Spleen (tissue), 11 donors: ENCODE data around the gene ZNF154. TPM values are rescaled to one million over a fixed set of nuclear protein-coding genes. Genes with fewer than 3 reads are reported as not detected.

Experiments
- DNase-seq: peaks from one replicate; pipeline ENCODE4 v3.0.0-alpha.2; 2020
- H3K27ac ChIP-seq, 8 donors: fragments of 200-600 bp; sonication (generic) in 7 of 8; 1 replicate in 4 of 8; 2 replicates in 4 of 8; pipeline versions ENCODE4 v1.5.0 to v1.8.0; 2016 to 2021; ENCODE audit warnings: inconsistent platforms in 4 of 8, mild to moderate bottlenecking in 4 of 8, moderate library complexity in 1 of 8
- H3K27me3 ChIP-seq, 7 donors: fragments of 200-600 bp; sonication (generic) in 6 of 7; replicated peaks in 1 of 7; 1 replicate in 4 of 7; 2 replicates in 3 of 7; pipeline versions ENCODE4 v1.5.0 to v1.8.0; 2016 to 2021; ENCODE audit warnings: inconsistent platforms in 3 of 7, mild to moderate bottlenecking in 1 of 7
- H3K36me3 ChIP-seq, 6 donors: fragments of 200-600 bp; sonication (generic) in 5 of 6; 1 replicate in 4 of 6; 2 replicates in 2 of 6; pipeline versions ENCODE4 v1.5.0 to v1.8.0; 2016 to 2021; ENCODE audit warnings: inconsistent platforms in 2 of 6
- H3K4me1 ChIP-seq, 6 donors: fragments of 200-600 bp; sonication (generic) in 5 of 6; 1 replicate in 3 of 6; 2 replicates in 3 of 6; pipeline versions ENCODE4 v1.5.0 to v1.8.0; 2016 to 2021; ENCODE audit warnings: inconsistent platforms in 3 of 6
- H3K4me3 ChIP-seq, 8 donors: fragments of 200-600 bp; sonication (generic) in 7 of 8; 1 replicate in 4 of 8; 2 replicates in 4 of 8; pipeline versions ENCODE4 v1.5.0 to v1.8.0; 2016 to 2021; ENCODE audit warnings: inconsistent platforms in 4 of 8, mild to moderate bottlenecking in 4 of 8, moderate library complexity in 2 of 8
- H3K9me3 ChIP-seq, 8 donors: fragments of 200-600 bp; sonication (generic) in 7 of 8; 1 replicate in 4 of 8; 2 replicates in 4 of 8; pipeline versions ENCODE4 v1.5.0 to v1.8.0; 2016 to 2021; ENCODE audit warnings: inconsistent platforms in 4 of 8
- POLR2A ChIP-seq, 3 donors: fragments of 450-650 bp; IDR thresholded peaks; one replicate each; pipeline ENCODE4 v1.5.1; 2017; ENCODE audit warnings: antibody characterized with exemption in 3 of 3, mild to moderate bottlenecking in 1 of 3
- POLR2AphosphoS5 ChIP-seq, 3 donors: sonication (generic); formaldehyde crosslinking; IDR thresholded peaks; one replicate each; pipeline ENCODE4 v1.5.1; 2017; ENCODE audit warnings: antibody characterized with exemption in 3 of 3
- WGBS, 5 donors: extraction: QIAGEN DNeasy Blood & Tissue Kit in 3 of 5; methylation state at CpG; one replicate each; pipeline versions ENCODE4 v1.1.5 to v1.1.7; 2013 to 2018; 5-methylcytosine and 5-hydroxymethylcytosine counted together
- intact Hi-C: fragments of 100-400 bp; cut with DNase I; formaldehyde crosslinking; loops from one replicate; pipeline ENCODE4 v1.15.0; 2023; ENCODE audit warnings: low total_unique reads
- polyA plus RNA-seq, 3 donors: library from polyadenylated mRNA; stranded (reverse); fragments of 200-250 nt; gene quantifications; one replicate each; pipeline ENCODE4 v1.2.1, GENCODE V29; 2013
- total RNA-seq, 7 donors: library from RNA; depleted of rRNA in 3 of 7; stranded (reverse); fragments of >200 nt in 3 of 7; fragmentation: NEBNext Ultra II Directional in 4 of 7; extraction: Animal tissue kit (Norgen Biotek cat#: 25700) in 4 of 7; gene quantifications; one replicate each; pipeline versions ENCODE4 v1.1.0 to v1.2.1, GENCODE V29; 2016 to 2021
- TF ChIP-seq, protein P1 (sequence below), 11 experiments: fragments of 200-600 bp in 7 of 11; fragments of 450-650 bp in 4 of 11; sonication (generic) in 4 of 11; IDR thresholded peaks in 8 of 11; conservative IDR thresholded peaks in 3 of 11; 1 replicate in 7 of 11; 2 replicates in 4 of 11; pipeline versions ENCODE4 v1.4.0 to v1.8.0; 2016 to 2021; ENCODE audit warnings: antibody characterized with exemption in 11 of 11, inconsistent platforms in 4 of 11, mild to moderate bottlenecking in 1 of 11
- donor health status: healthy with polysubstance abuse.
- donor health status: DM: no; HTN: no; CAD: no; lungs with moderate emphysema.
- donor health status: DM: no; HTN: no; CAD: no.
- donor health status: Bipolar disorder and iron deficiency.
- donor health status: healthy.
- donor health status: DM: no; HTN: no; CAD: no.
- donor health status: DM: yes; HTN: yes; CAD: no.

ZNF154 gene
- total and polyA plus RNA-seq, 10 donors = 3.6 to 21.2 (median 14.2) TPM

GRCh38 chr19:57712222-57712621, 3.2 kb upstream of the ZNF154 start:
- Histone ChIP-seq H3K9me3 (peaks cover 0 to 100% (median 90%) of the 10 kb centered on the region in 8 donors), H3K27me3 (peaks cover 0 to 9% (median 0%) of the 10 kb centered on the region in 7 donors), H3K4me3 (no peak overlapping the region), H3K4me1 (peaks cover 0 to 14% (median 10%) of the 10 kb centered on the region in 6 donors), H3K36me3 (peaks cover 0 to 28% (median 4%) of the 10 kb centered on the region in 6 donors), H3K27ac (no peak overlapping the region)
- 48 to 76% (median 73%) methylated on average over 1 of the region's 1 CpG for whole genome bisulfite sequencing, 5 donors
- DNase-seq = no peak
- TF ChIP-seq, protein P1, sequence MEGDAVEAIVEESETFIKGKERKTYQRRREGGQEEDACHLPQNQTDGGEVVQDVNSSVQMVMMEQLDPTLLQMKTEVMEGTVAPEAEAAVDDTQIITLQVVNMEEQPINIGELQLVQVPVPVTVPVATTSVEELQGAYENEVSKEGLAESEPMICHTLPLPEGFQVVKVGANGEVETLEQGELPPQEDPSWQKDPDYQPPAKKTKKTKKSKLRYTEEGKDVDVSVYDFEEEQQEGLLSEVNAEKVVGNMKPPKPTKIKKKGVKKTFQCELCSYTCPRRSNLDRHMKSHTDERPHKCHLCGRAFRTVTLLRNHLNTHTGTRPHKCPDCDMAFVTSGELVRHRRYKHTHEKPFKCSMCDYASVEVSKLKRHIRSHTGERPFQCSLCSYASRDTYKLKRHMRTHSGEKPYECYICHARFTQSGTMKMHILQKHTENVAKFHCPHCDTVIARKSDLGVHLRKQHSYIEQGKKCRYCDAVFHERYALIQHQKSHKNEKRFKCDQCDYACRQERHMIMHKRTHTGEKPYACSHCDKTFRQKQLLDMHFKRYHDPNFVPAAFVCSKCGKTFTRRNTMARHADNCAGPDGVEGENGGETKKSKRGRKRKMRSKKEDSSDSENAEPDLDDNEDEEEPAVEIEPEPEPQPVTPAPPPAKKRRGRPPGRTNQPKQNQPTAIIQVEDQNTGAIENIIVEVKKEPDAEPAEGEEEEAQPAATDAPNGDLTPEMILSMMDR (IDR thresholded peaks at IDR 0.05 in 8 of 11, conservative IDR thresholded peaks at IDR 0.05 in 3 of 11) = no peak
- no peak for TF ChIP-seq POLR2A (IDR thresholded peaks at IDR 0.05)
- no peak for TF ChIP-seq POLR2AphosphoS5 (IDR thresholded peaks at IDR 0.05)
- intact Hi-C loops = no loop called here

DNA sequence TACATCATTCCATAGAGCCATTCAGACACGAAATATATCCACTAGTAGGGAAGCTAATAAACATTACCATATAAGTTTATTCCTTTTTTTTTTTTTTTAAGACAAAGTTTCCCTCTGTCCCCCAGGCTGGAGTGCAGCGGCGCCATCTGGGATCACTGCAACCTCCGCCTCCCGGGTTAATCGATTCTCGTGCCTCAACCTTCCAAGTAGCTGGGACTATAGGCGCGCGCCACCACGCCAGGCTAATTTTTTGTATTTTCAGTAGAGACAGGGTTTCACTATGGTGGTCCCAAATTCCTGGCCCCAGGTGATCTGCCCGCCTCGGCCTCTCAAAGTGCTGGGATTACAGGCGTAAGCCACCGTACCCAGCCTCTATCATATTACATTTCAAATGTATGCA, 612 bp upstream of the ZNF154 start:
- Histone ChIP-seq H3K9me3 (peaks cover 0 to 100% (median 90%) of the 10 kb centered on the region in 8 donors), H3K36me3 (peaks cover 0 to 37% (median 10%) of the 10 kb centered on the region in 6 donors), H3K27me3 (peaks cover 0 to 9% (median 0%) of the 10 kb centered on the region in 7 donors), H3K4me3 (peak overlapping the region in 4 of 8 donors; percentile 57 to 78 (median 65)), H3K4me1 (peaks cover 0 to 36% (median 26%) of the 10 kb centered on the region in 6 donors), H3K27ac (peak overlapping the region in 5 of 8 donors; percentile 80 to 94 (median 93))
- WGBS, 5 donors = 74 to 89% (median 80%) methylated on average over 15 of the region's 15 CpGs
- intact Hi-C loops = no loop called here
- no peak for DNase-seq
- TF ChIP-seq POLR2AphosphoS5 (IDR thresholded peaks at IDR 0.05) = no peak
- no peak for TF ChIP-seq POLR2A (IDR thresholded peaks at IDR 0.05)
- TF ChIP-seq, protein P1 (IDR thresholded peaks at IDR 0.05 in 8 of 11, conservative IDR thresholded peaks at IDR 0.05 in 3 of 11) = no peak

GRCh38 chr19:57706346-57706745, 2.7 kb downstream of the ZNF154 start:
- H3K27me3 ChIP-seq = peaks cover 0 to 9% (median 0%) of the 10 kb centered on the region in 7 donors
- intact Hi-C loops = no loop called here
- 94 to 100% (median 100%) methylated on average over 1 of the region's 1 CpG for WGBS, 5 donors

GRCh38 chr19:57701625-57702024, 7.4 kb downstream of the ZNF154 start:
- no peak for DNase-seq
- TF ChIP-seq, protein P1 (IDR thresholded peaks at IDR 0.05 in 8 of 11, conservative IDR thresholded peaks at IDR 0.05 in 3 of 11) = no peak
- TF ChIP-seq POLR2AphosphoS5 (IDR thresholded peaks at IDR 0.05) = no peak
- no peak for TF ChIP-seq POLR2A (IDR thresholded peaks at IDR 0.05)
- 94 to 98% (median 95%) methylated on average over 6 of the region's 6 CpGs for WGBS, 5 donors
- H3K4me1 ChIP-seq = peaks cover 0 to 29% (median 10%) of the 10 kb centered on the region in 6 donors
- H3K9me3 ChIP-seq = peaks cover 4 to 100% (median 97%) of the 10 kb centered on the region in 8 donors
- H3K27me3 ChIP-seq = no peaks in the 10 kb centered on the region
- H3K4me3 ChIP-seq = no peak overlapping the region
- no peak overlapping the region for H3K27ac ChIP-seq
- intact Hi-C loops = no loop called here
- H3K36me3 ChIP-seq = peaks cover 7 to 96% (median 63%) of the 10 kb centered on the region in 6 donors

More at GRCh38 chr19:57706346-57706745, 2.7 kb downstream of the ZNF154 start:
- no peak for DNase-seq
- H3K4me1 ChIP-seq = peaks cover 0 to 46% (median 26%) of the 10 kb centered on the region in 6 donors
- no peak overlapping the region for H3K27ac ChIP-seq
- peak overlapping the region in 1 of 8 donors; percentile 5 for H3K4me3 ChIP-seq
- no peak for TF ChIP-seq POLR2A (IDR thresholded peaks at IDR 0.05)
- TF ChIP-seq POLR2AphosphoS5 (IDR thresholded peaks at IDR 0.05) = no peak
- TF ChIP-seq, protein P1 (IDR thresholded peaks at IDR 0.05 in 8 of 11, conservative IDR thresholded peaks at IDR 0.05 in 3 of 11) = no peak
- peaks cover 7 to 58% (median 35%) of the 10 kb centered on the region in 6 donors for H3K36me3 ChIP-seq
- H3K9me3 ChIP-seq = peaks cover 4 to 100% (median 91%) of the 10 kb centered on the region in 8 donors
